AG09309 (cell line): ENCODE results near the gene PTN.

ENCODE experiments used
- DNase-seq: peaks from one replicate; pipeline ENCODE4 v3.0.0-alpha.2; 2010; ENCODE audit warnings: low read depth
- H3K4me3 ChIP-seq: 2 replicates; pipeline ENCODE4 v1.5.1; 2011; ENCODE audit warnings: mild to moderate bottlenecking, low read depth, low read length, moderate library complexity; ENCODE audit not compliant: control insufficient read depth
- TF ChIP-seq, protein P1 (sequence below): IDR thresholded peaks from 2 replicates; pipeline ENCODE4 v1.5.1; 2011; ENCODE audit warnings: mild to moderate bottlenecking, low read depth, low read length, inconsistent platforms; ENCODE audit not compliant: insufficient read depth, control insufficient read depth; ENCODE audit errors: missing control alignments

Gene PTN, protein sequence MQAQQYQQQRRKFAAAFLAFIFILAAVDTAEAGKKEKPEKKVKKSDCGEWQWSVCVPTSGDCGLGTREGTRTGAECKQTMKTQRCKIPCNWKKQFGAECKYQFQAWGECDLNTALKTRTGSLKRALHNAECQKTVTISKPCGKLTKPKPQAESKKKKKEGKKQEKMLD

DNA sequence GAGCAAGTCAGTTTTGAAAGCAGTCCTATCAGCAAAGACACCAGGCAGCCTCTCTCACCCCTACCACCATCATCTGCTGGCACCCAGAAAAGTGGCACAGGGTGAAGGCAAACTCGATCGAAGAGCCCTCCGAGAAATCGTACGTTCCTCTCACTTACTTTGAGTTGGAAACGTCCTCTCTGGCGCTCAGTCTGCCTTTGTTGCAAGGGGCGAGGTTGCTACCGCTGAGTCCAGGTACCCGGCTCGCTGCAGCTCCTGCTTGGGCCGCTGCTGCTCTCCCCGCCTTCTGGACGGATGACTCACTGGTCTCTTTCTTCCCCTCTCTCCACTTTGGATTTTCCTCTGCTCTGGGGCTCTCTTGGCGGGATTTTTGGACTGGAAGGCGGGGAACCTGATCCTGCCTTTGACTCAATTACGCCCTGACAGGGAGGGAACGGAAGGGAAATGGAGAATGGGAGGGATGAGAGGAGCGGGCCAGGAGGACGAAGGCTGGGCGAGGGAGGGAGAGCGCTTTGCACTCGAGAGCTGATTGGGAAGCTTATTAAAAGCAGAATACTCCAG, at the start of gene PTN:
Gene PTN, minus strand, starts transcription at position 453 of the 561 bp plus-strand sequence. CDS start 88,760 bp downstream, outside the sequence.
- H3K4me3 ChIP-seq = peak within 1 kb of the TSS; percentile 49

DNA sequence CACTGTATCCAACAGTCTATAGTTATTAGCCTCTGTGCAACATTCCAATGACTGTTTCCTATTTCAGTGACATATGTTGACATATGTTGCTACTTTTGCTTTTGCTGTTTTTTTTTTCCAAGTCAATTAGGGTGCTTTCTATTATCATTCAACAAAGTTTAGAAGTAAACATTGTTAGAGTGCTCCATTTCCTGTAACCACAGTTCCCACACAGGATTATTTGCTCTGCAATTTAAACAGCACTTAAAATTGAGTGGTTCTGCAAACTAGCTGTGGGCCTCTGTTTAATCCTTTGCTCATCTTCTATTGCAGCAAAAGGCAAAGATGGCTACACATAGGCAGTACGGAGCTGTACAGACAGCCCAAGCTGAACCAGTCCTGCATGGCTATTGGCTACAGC, 46.5 kb upstream of the PTN start:
- TF ChIP-seq, protein P1, sequence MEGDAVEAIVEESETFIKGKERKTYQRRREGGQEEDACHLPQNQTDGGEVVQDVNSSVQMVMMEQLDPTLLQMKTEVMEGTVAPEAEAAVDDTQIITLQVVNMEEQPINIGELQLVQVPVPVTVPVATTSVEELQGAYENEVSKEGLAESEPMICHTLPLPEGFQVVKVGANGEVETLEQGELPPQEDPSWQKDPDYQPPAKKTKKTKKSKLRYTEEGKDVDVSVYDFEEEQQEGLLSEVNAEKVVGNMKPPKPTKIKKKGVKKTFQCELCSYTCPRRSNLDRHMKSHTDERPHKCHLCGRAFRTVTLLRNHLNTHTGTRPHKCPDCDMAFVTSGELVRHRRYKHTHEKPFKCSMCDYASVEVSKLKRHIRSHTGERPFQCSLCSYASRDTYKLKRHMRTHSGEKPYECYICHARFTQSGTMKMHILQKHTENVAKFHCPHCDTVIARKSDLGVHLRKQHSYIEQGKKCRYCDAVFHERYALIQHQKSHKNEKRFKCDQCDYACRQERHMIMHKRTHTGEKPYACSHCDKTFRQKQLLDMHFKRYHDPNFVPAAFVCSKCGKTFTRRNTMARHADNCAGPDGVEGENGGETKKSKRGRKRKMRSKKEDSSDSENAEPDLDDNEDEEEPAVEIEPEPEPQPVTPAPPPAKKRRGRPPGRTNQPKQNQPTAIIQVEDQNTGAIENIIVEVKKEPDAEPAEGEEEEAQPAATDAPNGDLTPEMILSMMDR = no peak
- DNase-seq = no peak
- H3K4me3 ChIP-seq = no peak overlapping the region

More for the DNA sequence above, at the start of gene PTN:
- TF ChIP-seq, protein P1 = no peak
- DNase-seq = no peak

DNA sequence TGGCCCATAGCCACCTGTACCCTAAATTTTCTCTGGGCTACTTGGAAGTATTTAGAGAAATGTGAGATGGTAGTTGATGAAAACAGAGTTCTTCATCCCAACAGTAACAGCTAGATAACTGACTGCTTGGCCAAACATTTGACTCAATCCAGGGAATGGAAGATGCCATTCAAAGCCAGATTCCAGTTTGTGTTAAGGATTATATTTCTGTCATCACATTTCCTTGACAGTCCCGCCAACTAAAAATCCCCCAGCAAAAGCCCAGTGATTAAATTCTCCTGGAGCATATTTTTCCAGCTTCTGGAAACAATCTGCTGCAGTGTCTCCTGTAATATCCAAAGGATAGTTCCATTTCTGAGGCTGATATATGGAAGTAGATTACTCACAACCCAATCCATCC, 45.4 kb upstream of the PTN start:
- DNase-seq = no peak
- TF ChIP-seq, protein P1 = no peak
- H3K4me3 ChIP-seq = no peak overlapping the region

DNA sequence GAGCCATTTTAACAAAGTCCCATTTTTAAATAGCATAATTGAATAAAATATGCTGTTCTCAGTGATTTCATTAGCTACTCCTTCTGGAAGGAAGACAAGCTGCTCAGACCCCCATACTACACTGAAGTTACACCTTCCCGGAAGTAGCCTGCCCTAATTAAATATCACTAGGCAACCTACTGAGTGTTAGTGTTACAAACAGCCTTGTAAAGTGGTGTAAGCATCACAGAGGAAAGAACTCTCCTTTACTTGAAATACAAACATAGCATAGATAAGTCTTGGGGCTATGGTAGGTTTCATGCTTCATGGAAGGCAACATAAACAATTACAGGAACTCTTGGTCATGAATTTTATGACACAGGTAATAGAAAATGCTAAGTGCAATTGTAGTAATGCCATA, 43.4 kb upstream of the PTN start:
- no peak for DNase-seq
- TF ChIP-seq, protein P1 = no peak
- H3K4me3 ChIP-seq = no peak overlapping the region

DNA sequence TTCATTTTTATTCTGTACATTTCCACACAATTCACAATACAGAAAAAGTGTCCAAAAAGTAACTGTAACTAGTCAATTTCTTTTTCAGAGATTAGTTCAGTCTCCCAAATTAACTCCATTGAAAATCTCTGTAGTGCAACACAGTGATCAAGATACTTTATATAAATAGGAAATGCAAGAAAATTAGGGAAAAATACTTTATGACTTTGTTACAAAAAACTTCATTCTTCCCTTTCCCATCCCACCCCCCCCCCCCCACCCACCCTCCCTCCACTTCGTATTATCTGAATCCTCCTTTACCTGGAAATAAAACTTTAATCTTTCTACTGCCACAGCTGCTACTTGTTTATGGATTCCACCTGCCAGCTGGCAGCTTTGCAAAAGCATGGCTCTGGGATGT, 37.5 kb upstream of the PTN start:
- TF ChIP-seq, protein P1 = no peak
- H3K4me3 ChIP-seq = no peak overlapping the region
- no peak for DNase-seq

DNA sequence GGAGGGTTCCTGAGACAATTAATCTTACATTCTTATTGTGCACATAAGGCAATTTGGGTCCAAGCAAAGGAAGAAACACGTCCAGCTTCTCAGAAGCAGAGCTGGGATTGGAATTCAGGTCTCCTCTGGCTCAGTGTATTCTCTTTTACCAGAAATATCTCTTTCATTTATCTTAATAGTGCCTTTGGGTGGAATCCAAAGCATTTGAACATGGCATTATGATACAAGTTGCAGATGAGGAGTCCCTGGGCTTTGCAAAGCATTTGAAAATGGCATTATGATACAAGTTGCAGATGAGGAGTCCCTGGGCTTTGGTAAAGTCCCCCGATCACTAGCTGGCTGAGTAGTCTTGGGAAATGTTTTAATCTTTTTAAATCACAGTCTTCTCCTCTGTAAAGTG, 30.0 kb upstream of the PTN start:
- TF ChIP-seq, protein P1 = no peak
- no peak for DNase-seq
- no peak overlapping the region for H3K4me3 ChIP-seq
